WTC11 (cell line): ENCODE data around the gene CLIC6. TPM values are rescaled to one million over a fixed set of nuclear protein-coding genes. Genes with fewer than 3 reads are reported as not detected.

ENCODE experiments used
- ATAC-seq: fragments of 200-7000 bp; cut with Tn5 transposase; 2 replicates; pipeline ENCODE4 v1.10.0; 2021; ENCODE audit warnings: mild to moderate bottlenecking, moderate library complexity
- CTCF ChIA-PET: fragments of 300-600 bp; sonication (Branson Sonifier 250); formaldehyde crosslinking; loops from one replicate; lab custom pipeline; 2021; ENCODE audit warnings: antibody characterized with exemption; lab: Charles Lee
- POLR2A ChIA-PET: fragments of 350-600 bp; sonication (Branson Sonifier 250); formaldehyde crosslinking; loops from one replicate; lab custom pipeline; 2021; ENCODE audit warnings: antibody characterized with exemption; lab: Charles Lee
- DNase-seq: peaks from one replicate; pipeline ENCODE4 v3.0.0; 2021; ENCODE audit warnings: low spot score
- H3K27ac Mint-ChIP-seq: 2 replicates; pipeline ENCODE4 v1.8.0; 2021; ENCODE audit warnings: mixed read lengths
- H3K27me3 Mint-ChIP-seq: 2 replicates; pipeline ENCODE4 v1.8.0; 2021; ENCODE audit warnings: low read depth, mild to moderate bottlenecking, moderate library complexity, mixed read lengths
- H3K36me3 Mint-ChIP-seq: 2 replicates; pipeline ENCODE4 v1.8.0; 2021; ENCODE audit warnings: mixed read lengths
- H3K4me1 Mint-ChIP-seq: 2 replicates; pipeline ENCODE4 v1.8.0; 2022; ENCODE audit warnings: mixed read lengths
- H3K4me3 Mint-ChIP-seq: 2 replicates; pipeline ENCODE4 v1.8.0; 2021; ENCODE audit warnings: mild to moderate bottlenecking, moderate library complexity, mixed read lengths
- H3K9me3 Mint-ChIP-seq: 2 replicates; pipeline ENCODE4 v1.8.0; 2021; ENCODE audit warnings: mixed read lengths
- E2F1 ChIP-seq: sonication (generic); formaldehyde crosslinking; IDR thresholded peaks from 2 replicates; pipeline ENCODE4 v1.8.0; 2022; ENCODE audit warnings: mild to moderate bottlenecking, missing genetic modification reagents
- ESRRA ChIP-seq: sonication (generic); formaldehyde crosslinking; IDR thresholded peaks from 2 replicates; pipeline ENCODE4 v1.8.1; 2022; ENCODE audit warnings: mild to moderate bottlenecking, missing genetic modification reagents, borderline replicate concordance
- FOXK1 ChIP-seq: sonication (generic); formaldehyde crosslinking; IDR thresholded peaks from 2 replicates; pipeline ENCODE4 v1.8.0; 2022; ENCODE audit warnings: mild to moderate bottlenecking, moderate library complexity, missing genetic modification reagents
- FOXP4 ChIP-seq: sonication (generic); formaldehyde crosslinking; IDR thresholded peaks from 2 replicates; pipeline ENCODE4 v1.8.0; 2022; ENCODE audit warnings: mild to moderate bottlenecking, missing genetic modification reagents
- HMGXB4 ChIP-seq: sonication (generic); formaldehyde crosslinking; IDR thresholded peaks from 2 replicates; pipeline ENCODE4 v1.8.1; 2023; ENCODE audit warnings: mild to moderate bottlenecking, moderate library complexity, missing genetic modification reagents
- MAX ChIP-seq: sonication (generic); formaldehyde crosslinking; IDR thresholded peaks from 2 replicates; pipeline ENCODE4 v1.8.0; 2022; ENCODE audit warnings: mild to moderate bottlenecking, missing genetic modification reagents
- NFATC4 ChIP-seq: fragments of 250-450 bp; sonication (Bioruptor Pico); IDR thresholded peaks from 2 replicates; pipeline ENCODE4 v1.9.0; 2021; ENCODE audit warnings: mild to moderate bottlenecking
- NFYB ChIP-seq: sonication (generic); formaldehyde crosslinking; conservative IDR thresholded peaks from 2 replicates; pipeline ENCODE4 v1.8.0; 2022; ENCODE audit warnings: low read depth, missing genetic modification reagents
- NR1H2 ChIP-seq: sonication (generic); formaldehyde crosslinking; IDR thresholded peaks from 2 replicates; pipeline ENCODE4 v1.9.0; 2021; ENCODE audit warnings: mild to moderate bottlenecking, moderate library complexity, missing genetic modification reagents
- TCF7 ChIP-seq: sonication (generic); formaldehyde crosslinking; IDR thresholded peaks from 2 replicates; pipeline ENCODE4 v1.8.0; 2022; ENCODE audit warnings: mild to moderate bottlenecking, low read depth, missing genetic modification reagents, moderate library complexity
- TEAD4 ChIP-seq: sonication (generic); formaldehyde crosslinking; IDR thresholded peaks from 2 replicates; pipeline ENCODE4 v1.8.0; 2022; ENCODE audit warnings: mild to moderate bottlenecking, missing genetic modification reagents
- ZBTB21 ChIP-seq: sonication (generic); formaldehyde crosslinking; IDR thresholded peaks from 2 replicates; pipeline ENCODE4 v1.8.1; 2023; ENCODE audit warnings: mild to moderate bottlenecking, missing genetic modification reagents, borderline replicate concordance
- ZMAT4 ChIP-seq: fragments of 250-450 bp; sonication (Bioruptor Pico); IDR thresholded peaks from 2 replicates; pipeline ENCODE4 v1.9.0; 2021; ENCODE audit warnings: mild to moderate bottlenecking
- ZNF281 ChIP-seq: sonication (generic); formaldehyde crosslinking; IDR thresholded peaks from 2 replicates; pipeline ENCODE4 v1.8.0; 2023; ENCODE audit warnings: mild to moderate bottlenecking, missing genetic modification reagents
- ZNF396 ChIP-seq: fragments of 250-450 bp; sonication (Bioruptor Pico); IDR thresholded peaks from 2 replicates; pipeline ENCODE4 v1.8.0; 2021; ENCODE audit warnings: mild to moderate bottlenecking, moderate library complexity, borderline replicate concordance
- ZNF532 ChIP-seq: fragments of 250-450 bp; sonication (Bioruptor Pico); IDR thresholded peaks from 2 replicates; pipeline ENCODE4 v1.9.0; 2021; ENCODE audit warnings: mild to moderate bottlenecking, borderline replicate concordance
- total RNA-seq: library from RNA; stranded (reverse); gene quantifications from 3 replicates; pipeline ENCODE4 v1.2.3, GENCODE V29; 2021

Gene CLIC6
- total RNA-seq, 1 experiment from 2014 or later, result 1.8 TPM

GRCh38 chr21:34691390-34692032 is 22.7 kb downstream of the CLIC6 start:
- peaks cover 13% of the 10 kb centered on the region for H3K36me3 Mint-ChIP-seq
- no peak for TF ChIP-seq NFYB (CRISPR knock-in tag)
- TF ChIP-seq MAX, result no peak
- no peak for TF ChIP-seq TCF7 (CRISPR knock-in tag)
- no peak for TF ChIP-seq ZMAT4 (CRISPR knock-in tag)
- TF ChIP-seq E2F1 (CRISPR knock-in tag), result no peak
- no peak for TF ChIP-seq NFATC4 (CRISPR knock-in tag)
- no peak for TF ChIP-seq ZNF532
- TF ChIP-seq FOXP4, result no peak
- TF ChIP-seq ZNF281 (CRISPR knock-in tag), result no peak
- TF ChIP-seq NR1H2 (CRISPR knock-in tag), result no peak
- no peak for TF ChIP-seq ZBTB21
- TF ChIP-seq, all 79 proteins: peak for 0
- H3K27ac Mint-ChIP-seq, result no peak overlapping the region
- H3K4me3 Mint-ChIP-seq, result no peak overlapping the region
- H3K4me1 Mint-ChIP-seq, result peaks cover 31% of the 10 kb centered on the region
- ChIA-PET POLR2A (no interaction called here), CTCF (interaction anchor here (0.7 to 1.7 kb wide), 2 partner anchors 21 to 1470 kb away, joined by 3 to 4 read pairs; no protein-coding TSS in a partner anchor)
- H3K27me3 Mint-ChIP-seq, result peaks cover 3% of the 10 kb centered on the region; the same call in 1 of the 2 replicates
- ATAC-seq (no peak), DNase-seq (no peak)
- peaks cover 19% of the 10 kb centered on the region for H3K9me3 Mint-ChIP-seq

- Mint-ChIP-seq H3K4me3 (no peak overlapping the region), H3K27me3 (peaks cover 3% of the 10 kb centered on the region; the same call in 1 of the 2 replicates), H3K36me3 (peaks cover 13% of the 10 kb centered on the region), H3K4me1 (peaks cover 31% of the 10 kb centered on the region), H3K9me3 (peaks cover 19% of the 10 kb centered on the region), H3K27ac (no peak overlapping the region)
- POLR2A ChIA-PET, result no interaction called here
- ATAC-seq, result no peak
- DNase-seq, result no peak
- CTCF ChIA-PET, result interaction anchor here (1.0 to 1.7 kb wide), 4 partner anchors 13 to 53 kb away, joined by 3 to 7 read pairs (median 4); no protein-coding TSS in a partner anchor
- TF ChIP-seq ZNF396, result no peak
- TF ChIP-seq TEAD4, result no peak
- no peak for TF ChIP-seq ESRRA
- TF ChIP-seq E2F1 (CRISPR knock-in tag), result no peak
- TF ChIP-seq FOXK1 (CRISPR knock-in tag), result no peak
- no peak for TF ChIP-seq HMGXB4 (CRISPR knock-in tag)
Observed at GRCh38 chr21:34692458-34693020, 23.7 kb downstream of the CLIC6 start.
